Hepatocyte (in vitro differentiated cells): ENCODE data around the gene AQP12A. TPM values are rescaled to one million over a fixed set of nuclear protein-coding genes. Genes with fewer than 3 reads are reported as not detected.

ENCODE experiments used
- DNase-seq: peaks from one replicate; pipeline ENCODE4 v3.0.0-alpha.2; 2016; ENCODE audit warnings: low spot score
- H2AFZ ChIP-seq: fragments of 200-600 bp; sonication (generic); 2 replicates; pipeline ENCODE4 v1.6.0; 2016; ENCODE audit warnings: antibody characterized with exemption, mild to moderate bottlenecking
- H3K27ac ChIP-seq: fragments of 200-600 bp; sonication (generic); 2 replicates; pipeline ENCODE4 v1.5.1; 2016; ENCODE audit warnings: mild to moderate bottlenecking
- H3K27me3 ChIP-seq: fragments of 200-600 bp; sonication (generic); 2 replicates; pipeline ENCODE4 v1.6.1; 2016
- H3K36me3 ChIP-seq: fragments of 200-600 bp; sonication (generic); replicated peaks from 2 replicates; pipeline ENCODE4 v1.5.1; 2016; ENCODE audit warnings: low read depth; ENCODE audit not compliant: insufficient read depth
- H3K4me1 ChIP-seq: fragments of 200-600 bp; sonication (generic); 2 replicates; pipeline ENCODE4 v1.5.1; 2016; ENCODE audit warnings: mild to moderate bottlenecking, moderate library complexity; ENCODE audit not compliant: insufficient read depth
- H3K4me2 ChIP-seq: fragments of 200-600 bp; sonication (generic); 2 replicates; pipeline ENCODE4 v1.6.0; 2016
- H3K4me3 ChIP-seq: fragments of 200-600 bp; sonication (generic); 2 replicates; pipeline ENCODE4 v1.5.1; 2016; ENCODE audit warnings: mild to moderate bottlenecking
- H3K79me2 ChIP-seq: fragments of 200-600 bp; sonication (generic); 2 replicates; pipeline ENCODE4 v1.6.0; 2017; ENCODE audit warnings: mild to moderate bottlenecking
- H3K9me2 ChIP-seq: fragments of 200-600 bp; sonication (generic); replicated peaks from 2 replicates; pipeline ENCODE4 v1.6.0; 2017; ENCODE audit warnings: mild to moderate bottlenecking; ENCODE audit not compliant: insufficient read depth
- H3K9me3 ChIP-seq: fragments of 200-600 bp; sonication (generic); 2 replicates; pipeline ENCODE4 v1.5.1; 2016; ENCODE audit warnings: low read depth, mild to moderate bottlenecking
- H4K20me1 ChIP-seq: fragments of 200-600 bp; sonication (generic); 2 replicates; pipeline ENCODE4 v1.6.0; 2016; ENCODE audit warnings: mild to moderate bottlenecking; ENCODE audit not compliant: insufficient read depth, poor library complexity, severe bottlenecking
- CTCF ChIP-seq: fragments of 200-600 bp; sonication (generic); IDR thresholded peaks from 2 replicates; pipeline ENCODE4 v1.5.1; 2016; ENCODE audit warnings: antibody characterized with exemption, mild to moderate bottlenecking; ENCODE audit not compliant: poor library complexity
- EZH2 ChIP-seq: fragments of 200-600 bp; sonication (generic); IDR thresholded peaks from 2 replicates; pipeline ENCODE4 v1.6.1; 2016; ENCODE audit warnings: antibody characterized with exemption, mild to moderate bottlenecking, borderline replicate concordance
- EZH2phosphoT487 ChIP-seq: fragments of 200-600 bp; sonication (generic); IDR thresholded peaks from one replicate; pipeline ENCODE4 v1.6.1; 2018; ENCODE audit warnings: antibody characterized with exemption, mild to moderate bottlenecking, low read depth, moderate library complexity; ENCODE audit not compliant: unreplicated experiment, severe bottlenecking
- WGBS: methylation state at CpG from one replicate; pipeline ENCODE4 v1.1.6; 2016; ENCODE audit warnings: low lambda C conversion rate; ENCODE audit errors: missing lambda C conversion rate; 5-methylcytosine and 5-hydroxymethylcytosine counted together
- polyA plus RNA-seq: library from polyadenylated mRNA; unstranded; fragments of >200 nt; fragmentation: Nextera tagmentation; extraction: Ambion mirVana; gene quantifications from 2 replicates; pipeline ENCODE4 v1.2.1, GENCODE V29; 2016
- total RNA-seq: library from RNA; depleted of rRNA; stranded (reverse); fragments of >200 nt; gene quantifications from 2 replicates; pipeline ENCODE4 v1.2.3, GENCODE V29; 2014

AQP12A gene
- total and polyA plus RNA-seq, 2 experiments from 2014 or later, result not detected

GRCh38 chr2:240724431-240724830, 32.8 kb downstream of the AQP12A start:
- Histone ChIP-seq H3K79me2 (no peaks in the 10 kb centered on the region), H3K4me3 (no peak overlapping the region), H3K36me3 (no peaks in the 10 kb centered on the region), H3K9me3 (no peaks in the 10 kb centered on the region), H4K20me1 (no peaks in the 10 kb centered on the region), H3K9me2 (no peaks in the 10 kb centered on the region), H3K27me3 (no peaks in the 10 kb centered on the region), H3K4me2 (no peak overlapping the region), H3K27ac (no peak overlapping the region), H3K4me1 (no peaks in the 10 kb centered on the region), H2AFZ (no peak overlapping the region)
- WGBS, result 94% methylated on average over 10 of the region's 10 CpGs
- DNase-seq, result no peak
- no peak for TF ChIP-seq CTCF
- no peak for TF ChIP-seq EZH2phosphoT487
- TF ChIP-seq EZH2, result no peak

GRCh38 chr2:240725266-240725665, 33.6 kb downstream of the AQP12A start:
- no peaks in the 10 kb centered on the region for H3K36me3 ChIP-seq
- no peak overlapping the region for H3K27ac ChIP-seq
- H2AFZ ChIP-seq, result no peak overlapping the region
- no peaks in the 10 kb centered on the region for H3K4me1 ChIP-seq
- H3K79me2 ChIP-seq, result no peaks in the 10 kb centered on the region
- H3K27me3 ChIP-seq, result no peaks in the 10 kb centered on the region
- TF ChIP-seq CTCF (no peak), EZH2phosphoT487 (no peak), EZH2 (no peak)
- no peaks in the 10 kb centered on the region for H3K9me3 ChIP-seq
- WGBS, result 96% methylated on average over 12 of the region's 12 CpGs
- no peaks in the 10 kb centered on the region for H3K9me2 ChIP-seq
- DNase-seq, result no peak
- no peak overlapping the region for H3K4me2 ChIP-seq
- no peak overlapping the region for H3K4me3 ChIP-seq
- no peaks in the 10 kb centered on the region for H4K20me1 ChIP-seq

DNA sequence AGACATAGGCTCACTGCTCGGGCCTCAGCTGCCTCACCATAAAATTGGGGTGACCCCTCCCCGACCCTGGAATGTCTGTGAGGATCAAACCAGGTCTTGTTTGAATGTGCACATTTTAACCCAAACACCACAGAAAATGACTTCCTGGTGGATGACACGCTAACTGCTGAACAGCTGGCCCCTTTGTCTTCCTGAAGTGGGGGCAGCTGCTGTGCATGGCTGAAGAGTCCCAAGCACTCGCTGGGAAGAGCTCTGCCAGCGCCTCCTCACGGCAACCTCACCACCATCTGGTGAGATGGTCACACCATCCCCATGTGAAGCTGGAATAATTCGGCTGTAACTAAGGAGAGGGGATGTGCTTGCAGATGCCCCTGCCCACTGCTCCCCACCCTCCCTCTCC, 34.0 kb downstream of the AQP12A start:
- WGBS, result 91% methylated on average over 7 of the region's 7 CpGs
- H3K79me2 ChIP-seq, result no peaks in the 10 kb centered on the region
- H3K36me3 ChIP-seq, result no peaks in the 10 kb centered on the region
- no peaks in the 10 kb centered on the region for H3K9me2 ChIP-seq
- no peak overlapping the region for H3K4me3 ChIP-seq
- H3K27me3 ChIP-seq, result no peaks in the 10 kb centered on the region
- no peaks in the 10 kb centered on the region for H3K4me1 ChIP-seq
- H3K4me2 ChIP-seq, result no peak overlapping the region
- H4K20me1 ChIP-seq, result no peaks in the 10 kb centered on the region
- H2AFZ ChIP-seq, result no peak overlapping the region
- TF ChIP-seq CTCF (no peak), EZH2 (no peak), EZH2phosphoT487 (no peak)
- H3K27ac ChIP-seq, result no peak overlapping the region
- no peaks in the 10 kb centered on the region for H3K9me3 ChIP-seq
- DNase-seq, result no peak

GRCh38 chr2:240726876-240727275, 35.2 kb downstream of the AQP12A start:
- H3K27ac ChIP-seq, result no peak overlapping the region
- TF ChIP-seq EZH2phosphoT487 (no peak), CTCF (no peak), EZH2 (no peak)
- no peaks in the 10 kb centered on the region for H3K36me3 ChIP-seq
- no peak for DNase-seq
- no peaks in the 10 kb centered on the region for H3K9me3 ChIP-seq
- whole genome bisulfite sequencing, result 94% methylated on average over 14 of the region's 14 CpGs
- no peaks in the 10 kb centered on the region for H3K4me1 ChIP-seq
- H3K4me2 ChIP-seq, result no peak overlapping the region
- no peaks in the 10 kb centered on the region for H3K27me3 ChIP-seq
- H3K4me3 ChIP-seq, result no peak overlapping the region
- no peak overlapping the region for H2AFZ ChIP-seq
- no peaks in the 10 kb centered on the region for H4K20me1 ChIP-seq
- H3K9me2 ChIP-seq, result no peaks in the 10 kb centered on the region
- H3K79me2 ChIP-seq, result no peaks in the 10 kb centered on the region
